Measurements from ENCODE around the gene D2HGDH.
"Not testable (repeated sequence)": the region's sequence is repeated elsewhere in the genome, so short reads cannot be mapped to it uniquely, and the experiment has no call there.

The D2HGDH gene

GRCh38 chr2:241724975-241725870 lies 9.2 kb upstream of the D2HGDH start:
- no peak for DNase-seq (ENCODE audit: low read depth)

- DNase-seq (ENCODE audit: low read depth), result no peak
These were observed 8.0 kb upstream of the D2HGDH start for GRCh38 chr2:241726459-241726858.

GRCh38 chr2:241728000-241728399 lies 6.4 kb upstream of the D2HGDH start:
- no peak for DNase-seq (ENCODE audit: low read depth)

GRCh38 chr2:241728627-241729026 lies 5.8 kb upstream of the D2HGDH start:
- DNase-seq (ENCODE audit: low read depth), result no peak

- DNase-seq (ENCODE audit: low read depth), result no peak
These were observed 4.6 kb upstream of the D2HGDH start for GRCh38 chr2:241729868-241730267.

- DNase-seq (ENCODE audit: low read depth), result no peak
These were observed 3.6 kb upstream of the D2HGDH start for GRCh38 chr2:241730671-241731293.

- DNase-seq (ENCODE audit: low read depth), result peak; percentile 68
These were observed 1.8 kb upstream of the D2HGDH start for GRCh38 chr2:241732513-241733186.

- no peak for DNase-seq (ENCODE audit: low read depth)
These were observed 831 bp upstream of the D2HGDH start for GRCh38 chr2:241733391-241734207.

GRCh38 chr2:241734208-241734466 lies 293 bp upstream of the D2HGDH start:
- DNase-seq (ENCODE audit: low read depth), result no peak

- no peak for DNase-seq (ENCODE audit: low read depth)
These were observed 1.7 kb downstream of the D2HGDH start for GRCh38 chr2:241736111-241736510.

GRCh38 chr2:241738040-241738686 lies 3.7 kb downstream of the D2HGDH start:
- no peak for DNase-seq (ENCODE audit: low read depth)

- DNase-seq (ENCODE audit: low read depth), result no peak
These were observed 4.7 kb downstream of the D2HGDH start for GRCh38 chr2:241739177-241739576.

GRCh38 chr2:241739651-241740050 lies 5.2 kb downstream of the D2HGDH start:
- DNase-seq (ENCODE audit: low read depth), result peak; percentile 74

GRCh38 chr2:241741016-241741415 lies 6.6 kb downstream of the D2HGDH start:
- peak; percentile 39 for DNase-seq (ENCODE audit: low read depth)

- DNase-seq (ENCODE audit: low read depth), result no peak
These were observed 8.0 kb downstream of the D2HGDH start for GRCh38 chr2:241742320-241742939.

GRCh38 chr2:241743008-241743407 lies 8.6 kb downstream of the D2HGDH start:
- DNase-seq (ENCODE audit: low read depth), result not testable (repeated sequence)

GRCh38 chr2:241743620-241744019 lies 9.2 kb downstream of the D2HGDH start:
- no peak for DNase-seq (ENCODE audit: low read depth)

- no peak for DNase-seq (ENCODE audit: low read depth)
These were observed 9.8 kb downstream of the D2HGDH start for GRCh38 chr2:241744028-241744754.

GRCh38 chr2:241745276-241745675 lies 10.8 kb downstream of the D2HGDH start:
- no peak for DNase-seq (ENCODE audit: low read depth)

- no peak for DNase-seq (ENCODE audit: low read depth)
These were observed 11.7 kb downstream of the D2HGDH start for GRCh38 chr2:241746084-241746483.
